GM19468 (cell line): ENCODE results near the gene METTL8.

Experiments used
- ATAC-seq: cut with Tn5 transposase; IDR thresholded peaks from one replicate; pipeline ENCODE4 v1.9.1; 2021; ENCODE audit warnings: mild to moderate bottlenecking, moderate library complexity, moderate number of reproducible peaks; ENCODE audit not compliant: unreplicated experiment; ENCODE audit errors: extremely low read depth

The METTL8 gene

DNA sequence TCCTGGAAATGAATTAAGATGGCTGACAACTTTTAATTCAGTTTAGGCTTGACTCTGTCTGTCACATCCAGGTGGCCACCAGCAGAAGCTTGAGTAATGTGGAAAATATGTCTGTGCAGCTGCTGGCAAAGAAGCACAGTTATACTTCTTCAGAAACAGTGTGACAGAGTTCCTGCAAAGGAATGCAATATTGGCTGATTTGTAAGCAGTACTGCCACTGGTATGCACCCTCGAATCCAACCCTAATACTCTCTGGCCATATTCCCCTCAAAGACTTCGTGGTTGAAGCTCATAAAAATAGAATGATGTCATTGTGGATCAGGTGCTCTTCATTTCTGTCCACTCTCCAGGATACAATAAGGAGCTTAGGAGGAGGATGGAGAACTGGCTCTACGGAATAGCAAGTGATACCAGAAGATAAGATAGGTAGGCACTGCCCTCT, 86.2 kb downstream of the METTL8 start:
- no peak for ATAC-seq

DNA sequence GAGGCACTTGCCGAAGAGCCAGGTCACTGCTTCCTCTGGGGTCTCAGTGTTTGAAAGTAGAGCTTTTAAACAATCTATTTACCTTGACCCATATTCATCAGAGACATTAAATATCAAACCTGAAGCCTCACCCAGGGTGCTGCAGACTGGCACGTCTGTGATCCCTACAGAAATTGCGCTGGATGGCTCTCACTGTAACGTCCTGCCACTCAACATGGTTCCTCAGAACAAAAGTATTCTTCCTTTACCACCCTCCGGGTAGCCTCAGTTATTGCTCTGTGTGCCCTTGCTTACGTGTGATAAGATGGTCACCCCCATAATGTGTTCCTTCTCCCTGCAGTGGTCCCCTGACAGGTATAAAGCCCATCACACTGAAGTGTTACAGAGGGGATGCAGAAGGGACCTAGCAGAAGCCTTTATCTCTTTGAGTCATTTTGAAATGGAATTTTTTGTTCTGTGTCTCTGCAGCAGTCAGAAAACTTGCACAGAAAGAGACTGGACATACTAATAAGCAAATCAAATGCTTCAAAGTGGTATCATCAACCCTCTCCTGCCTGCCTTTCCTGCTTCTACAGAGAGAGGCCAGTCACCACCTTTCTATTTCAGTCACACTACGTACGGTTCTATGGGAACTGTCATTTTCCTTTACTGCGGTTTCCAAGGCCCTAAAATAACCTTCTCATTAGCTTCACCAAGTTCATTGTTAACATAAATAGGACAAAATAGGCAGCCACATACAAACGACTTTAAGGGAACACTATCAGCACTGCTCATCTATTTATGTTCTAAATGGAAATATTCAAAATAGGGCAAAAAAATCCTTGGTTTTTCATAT, 86.8 kb downstream of the METTL8 start:
- ATAC-seq, result no peak

DNA sequence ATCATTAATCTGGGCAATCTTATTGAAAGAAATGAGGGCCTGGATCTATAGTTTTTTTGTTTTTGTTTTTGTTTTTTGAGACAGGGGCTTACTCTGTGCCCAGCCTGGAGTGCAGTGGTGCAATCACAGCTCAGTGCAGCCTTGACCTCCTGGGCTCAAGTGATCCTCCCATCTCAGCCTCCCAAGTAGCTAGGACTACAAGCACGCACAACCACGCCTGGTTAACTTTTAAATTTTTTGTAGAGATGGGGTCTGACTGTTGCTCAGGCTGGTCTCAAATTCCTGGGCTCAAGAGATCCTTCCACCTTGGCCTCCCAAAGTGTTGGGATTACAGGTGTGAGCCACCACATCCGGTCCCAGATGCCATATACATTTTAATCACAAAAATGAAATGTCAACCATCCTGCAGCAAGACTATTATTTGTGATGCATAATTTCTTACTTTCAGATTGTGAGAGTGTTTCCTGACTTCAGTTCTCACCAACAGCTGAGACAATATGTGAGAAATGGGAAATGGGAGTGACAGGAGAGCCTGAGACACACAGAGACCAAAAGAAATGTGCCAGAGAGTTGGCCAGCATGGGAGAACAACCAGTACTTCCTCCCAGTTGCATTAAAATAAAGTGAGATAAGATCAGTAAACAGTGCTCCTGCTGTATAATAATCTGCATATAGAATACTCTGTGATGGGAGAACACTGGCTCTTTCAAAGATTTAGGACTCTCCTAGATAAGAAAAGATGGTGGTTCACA, 87.6 kb downstream of the METTL8 start:
- no peak for ATAC-seq

DNA sequence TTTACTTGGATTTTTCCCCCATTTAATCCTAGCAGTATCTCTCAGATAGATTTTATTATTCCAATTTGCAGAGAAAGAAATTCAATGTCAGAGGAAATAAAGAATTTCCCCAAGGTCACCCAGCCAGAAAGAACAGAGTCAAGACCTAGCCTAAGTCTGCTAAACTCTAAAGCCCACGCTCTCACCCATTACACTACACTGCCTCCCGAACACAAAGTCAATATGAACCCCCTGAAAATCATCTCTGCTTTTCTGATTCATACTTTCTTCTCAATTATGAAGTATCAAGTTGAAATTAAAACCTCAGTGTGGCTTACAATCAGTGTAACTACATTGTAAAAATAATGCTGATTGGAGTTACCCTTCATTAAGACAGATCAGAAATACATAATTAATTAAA, 89.6 kb downstream of the METTL8 start:
- no peak for ATAC-seq

DNA sequence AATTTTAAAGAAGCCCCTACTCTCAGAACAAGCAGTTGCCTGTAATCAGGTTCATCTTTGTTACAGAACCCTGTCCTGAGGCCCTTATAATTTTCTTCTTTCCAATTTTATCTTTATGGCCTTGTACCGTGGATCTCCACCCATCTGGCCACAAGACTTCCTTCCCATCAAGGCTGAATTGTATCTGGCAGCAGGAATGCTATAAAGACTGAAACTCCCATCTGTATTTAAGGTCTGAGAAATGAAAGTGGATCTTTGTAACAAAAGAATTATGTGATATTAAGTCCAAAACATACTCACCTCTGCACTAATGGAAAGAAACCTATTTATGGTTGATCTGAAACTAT, 91.8 kb downstream of the METTL8 start:
- no peak for ATAC-seq

DNA sequence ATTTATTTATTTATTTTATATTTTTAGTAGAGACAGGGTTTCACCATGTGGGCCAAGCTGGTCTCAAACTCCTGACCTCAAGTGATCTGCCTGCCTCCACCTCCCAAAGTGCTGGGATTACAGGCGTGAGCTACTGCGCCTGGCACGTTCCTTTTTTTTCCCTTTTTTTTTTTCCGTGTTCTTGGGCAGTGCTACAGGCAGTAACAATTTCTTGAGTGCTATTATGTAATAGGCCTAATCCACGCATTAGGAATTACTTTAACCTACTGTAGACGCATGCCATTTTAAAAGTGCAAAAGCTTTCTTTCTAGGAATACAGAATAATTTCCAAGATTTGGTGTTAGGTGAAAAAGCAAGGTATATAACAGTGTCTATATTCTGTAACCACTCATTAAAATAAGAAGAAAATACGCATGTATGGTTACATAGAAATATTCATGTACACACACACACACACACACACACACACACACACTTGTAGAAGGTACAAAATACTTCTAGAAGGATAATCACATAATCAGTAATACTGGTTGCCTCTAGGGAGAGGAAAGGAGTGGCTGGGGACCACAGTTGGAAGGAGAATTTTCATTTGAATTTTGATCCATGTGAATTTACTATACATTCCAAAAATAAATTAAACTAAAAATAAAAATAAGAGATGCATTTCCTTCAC, 92.3 kb downstream of the METTL8 start:
- ATAC-seq, result no peak

DNA sequence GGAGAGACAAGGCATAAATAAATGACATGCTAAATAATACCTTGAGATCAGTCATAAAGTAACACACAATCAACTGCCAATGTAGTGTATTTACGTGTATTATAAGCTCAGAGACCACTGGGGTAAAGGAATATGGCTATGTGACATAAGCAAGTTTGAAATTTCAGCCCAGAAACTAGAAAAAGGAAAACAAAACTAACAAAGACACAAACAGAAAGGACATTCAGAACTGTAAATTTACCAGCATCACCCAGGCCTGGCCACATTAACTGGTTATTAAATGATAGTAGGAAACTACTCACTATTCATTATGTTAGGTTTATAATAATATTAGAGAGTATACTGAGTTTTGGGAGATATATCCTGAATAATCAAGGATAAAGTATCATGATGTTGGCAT, 98.8 kb downstream of the METTL8 start:
- no peak for ATAC-seq

DNA sequence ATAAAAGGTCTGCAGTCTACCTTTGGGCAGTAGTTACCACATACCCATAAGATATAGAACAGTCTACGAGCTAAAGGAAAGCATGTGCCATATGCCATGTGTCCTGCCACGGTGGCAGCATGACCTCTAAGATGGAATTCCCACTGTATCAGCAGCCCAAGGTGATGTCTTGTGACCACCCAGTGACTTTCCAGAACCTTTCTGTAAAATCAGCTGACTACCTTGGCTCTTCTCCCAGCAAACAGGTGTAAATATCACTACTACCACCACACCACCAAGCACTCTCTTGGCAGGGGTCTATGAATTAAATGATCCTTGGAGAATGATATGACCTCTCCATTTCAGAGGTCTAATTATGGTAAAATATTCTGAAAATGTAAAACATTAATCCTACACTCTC, 99.6 kb downstream of the METTL8 start:
- no peak for ATAC-seq

DNA sequence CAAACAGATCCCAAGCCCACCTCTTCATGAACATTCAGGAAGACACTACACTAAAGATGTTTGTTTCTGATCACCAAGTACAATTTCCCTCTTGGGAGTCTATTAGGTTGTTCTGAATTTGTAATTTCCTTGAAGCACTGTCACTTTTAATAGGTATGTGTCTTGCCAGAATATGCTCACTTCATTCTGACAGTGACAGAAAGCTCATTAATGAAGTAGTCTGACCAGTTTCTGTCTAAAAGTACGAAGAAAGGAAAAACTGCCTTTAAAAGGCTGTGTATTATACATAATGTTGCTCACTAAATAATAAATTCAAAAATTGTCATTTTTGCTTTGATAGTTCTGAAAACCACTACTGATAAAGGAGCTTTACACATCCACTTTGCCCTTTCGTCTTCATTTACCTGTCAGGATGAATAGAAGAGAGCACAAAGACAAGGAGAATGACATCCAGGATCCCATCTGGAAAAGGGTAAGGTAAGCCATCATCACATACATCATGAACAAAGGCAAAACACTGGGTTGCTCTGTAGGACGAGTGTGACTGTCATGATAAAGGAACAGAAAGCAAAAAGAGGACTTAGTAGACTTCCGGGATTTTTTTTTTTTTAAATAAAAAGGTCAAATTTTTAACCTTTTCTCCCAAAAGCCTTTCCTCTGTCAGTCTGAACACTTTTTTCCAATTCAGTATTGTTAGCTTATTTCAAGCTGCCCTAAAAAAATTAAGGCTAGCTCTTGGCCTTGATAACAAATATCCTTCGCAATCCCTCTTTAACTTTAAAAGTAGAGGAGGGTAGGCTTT, 103.4 kb downstream of the METTL8 start:
- no peak for ATAC-seq

DNA sequence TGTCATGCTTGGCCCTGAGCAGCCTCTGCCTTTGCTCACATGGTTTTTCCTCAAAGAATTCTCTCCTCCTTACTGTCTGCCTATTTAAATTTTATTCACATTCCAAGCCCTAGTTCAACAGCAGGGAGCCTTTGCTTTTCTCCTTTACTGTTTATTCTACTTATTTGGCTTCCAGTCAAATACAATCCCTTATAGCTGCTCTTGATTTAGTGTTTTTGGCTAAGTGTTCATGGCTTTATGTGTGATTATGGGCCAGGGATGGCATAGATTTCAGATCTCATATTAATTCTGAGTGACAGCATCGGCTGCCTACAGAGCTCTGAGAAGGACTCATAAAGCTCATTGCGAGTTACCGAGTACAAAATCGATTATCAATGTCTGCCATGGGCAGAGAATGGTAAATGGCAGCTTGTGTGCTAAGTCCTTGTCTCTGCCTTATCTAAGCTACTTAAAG, 106.7 kb downstream of the METTL8 start:
- no peak for ATAC-seq

DNA sequence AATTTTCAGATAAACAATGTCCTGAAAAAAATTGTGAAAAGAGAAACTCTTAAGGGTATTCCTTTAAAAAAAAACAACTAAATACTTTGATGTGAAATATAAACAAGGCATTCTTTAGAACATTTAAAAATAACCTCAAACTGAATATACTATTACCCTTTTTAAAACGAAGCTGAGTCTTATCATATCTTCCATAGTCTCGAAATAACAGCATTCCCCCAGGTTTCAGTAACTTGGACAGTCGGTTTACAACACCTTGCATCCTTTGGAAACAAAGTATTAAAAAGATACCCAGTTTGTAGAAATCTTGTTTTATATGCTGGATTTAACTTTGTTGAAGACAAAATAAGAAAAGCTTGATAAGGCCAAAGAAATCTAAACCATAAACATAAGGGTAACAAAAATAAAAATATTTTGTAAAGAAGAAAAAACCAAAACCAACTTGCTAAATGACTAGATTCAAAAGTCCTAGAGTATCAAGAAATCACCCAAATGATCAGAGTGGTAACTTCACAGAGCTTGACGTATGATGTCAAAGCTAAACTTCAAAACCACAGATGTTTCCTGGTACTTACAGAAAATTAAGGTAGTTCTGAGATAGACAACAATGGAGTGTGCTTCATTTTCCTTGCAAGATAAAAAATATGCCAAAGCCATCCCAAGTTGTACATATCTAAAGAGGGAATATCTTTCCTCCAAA, 107.8 kb downstream of the METTL8 start:
- ATAC-seq, result no peak

DNA sequence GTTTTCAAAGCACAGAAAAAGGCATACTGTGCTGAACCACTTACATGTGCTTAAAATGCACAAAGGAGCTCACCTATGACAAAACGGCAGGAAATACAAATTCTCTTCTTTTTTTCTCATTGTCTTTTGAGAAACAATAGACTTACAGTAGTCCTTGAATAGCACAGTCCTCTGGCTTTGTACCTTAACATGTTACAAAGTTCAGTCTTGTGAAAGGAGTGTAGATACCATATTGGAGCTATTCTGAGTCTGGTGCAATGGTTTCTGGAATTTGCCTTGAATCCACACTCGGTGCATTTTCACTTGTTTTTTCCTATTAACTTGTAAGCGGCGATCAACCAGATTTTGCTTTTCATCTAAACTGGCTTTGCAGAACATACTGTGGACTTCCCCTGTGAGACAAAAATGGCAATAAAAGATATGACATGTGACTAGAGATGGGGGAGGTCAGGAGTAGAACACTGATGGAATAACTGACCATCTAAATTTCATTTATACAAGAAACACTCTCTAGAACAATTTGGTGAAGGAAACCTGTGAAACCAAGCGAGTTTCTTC, 109.7 kb downstream of the METTL8 start:
- ATAC-seq, result no peak

DNA sequence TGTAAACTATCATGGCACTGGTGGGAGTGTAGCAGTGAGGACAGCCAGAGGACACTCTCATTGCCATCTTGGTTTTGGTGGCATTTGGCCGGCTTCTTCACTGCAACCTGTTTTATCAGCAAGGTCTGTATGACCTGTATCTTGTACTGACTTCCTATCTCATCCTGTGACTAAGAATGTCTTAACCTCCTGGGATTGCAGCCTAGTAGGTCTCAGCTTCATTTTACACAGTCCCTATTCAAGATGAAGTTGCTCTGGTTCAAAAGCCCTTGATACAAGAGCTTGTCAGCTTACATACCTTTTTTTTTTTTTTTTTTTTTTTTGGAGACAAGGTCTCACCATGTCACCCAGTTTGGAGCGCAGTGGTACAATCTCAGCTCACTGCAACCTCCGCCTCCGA, 110.9 kb downstream of the METTL8 start:
- ATAC-seq, result no peak

DNA sequence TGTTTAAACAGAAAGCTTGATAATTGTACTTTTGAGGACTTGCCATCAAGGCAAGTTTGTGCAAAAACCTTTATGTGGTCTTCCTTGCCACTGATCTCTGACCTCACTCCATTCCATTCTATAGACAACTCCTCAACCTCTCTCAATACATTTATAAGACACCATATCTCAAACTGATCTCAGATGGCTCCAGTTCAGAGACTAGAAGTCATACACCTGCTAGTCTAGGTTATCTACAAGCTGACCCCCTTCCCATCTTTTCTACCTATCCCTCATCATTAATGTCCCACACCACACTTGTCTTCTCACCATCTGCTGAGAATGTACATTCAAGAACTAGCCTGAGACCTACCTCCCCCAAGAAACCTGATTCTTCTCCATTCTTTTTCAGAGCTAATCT, 113.1 kb downstream of the METTL8 start:
- ATAC-seq, result no peak

DNA sequence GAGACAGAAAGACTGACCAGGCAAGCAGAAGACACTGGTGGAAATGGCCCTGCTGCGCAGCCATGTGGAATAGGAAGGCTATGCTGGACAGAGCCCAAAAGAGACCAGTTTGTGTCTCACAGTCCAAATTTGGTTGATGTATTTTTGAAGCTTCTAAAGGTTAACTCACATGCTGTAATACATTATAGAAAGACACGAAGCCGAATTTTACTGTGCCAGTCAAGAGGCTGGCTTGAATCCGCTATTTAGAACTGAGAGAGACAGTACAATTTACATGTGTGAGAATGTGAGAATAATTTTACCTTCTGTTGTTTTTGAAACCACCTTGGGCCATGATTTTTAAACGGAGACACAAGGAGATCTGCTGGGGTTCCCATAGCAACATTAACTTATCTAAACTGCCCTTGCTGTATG, 113.6 kb downstream of the METTL8 start:
- peak; percentile 16 for ATAC-seq

DNA sequence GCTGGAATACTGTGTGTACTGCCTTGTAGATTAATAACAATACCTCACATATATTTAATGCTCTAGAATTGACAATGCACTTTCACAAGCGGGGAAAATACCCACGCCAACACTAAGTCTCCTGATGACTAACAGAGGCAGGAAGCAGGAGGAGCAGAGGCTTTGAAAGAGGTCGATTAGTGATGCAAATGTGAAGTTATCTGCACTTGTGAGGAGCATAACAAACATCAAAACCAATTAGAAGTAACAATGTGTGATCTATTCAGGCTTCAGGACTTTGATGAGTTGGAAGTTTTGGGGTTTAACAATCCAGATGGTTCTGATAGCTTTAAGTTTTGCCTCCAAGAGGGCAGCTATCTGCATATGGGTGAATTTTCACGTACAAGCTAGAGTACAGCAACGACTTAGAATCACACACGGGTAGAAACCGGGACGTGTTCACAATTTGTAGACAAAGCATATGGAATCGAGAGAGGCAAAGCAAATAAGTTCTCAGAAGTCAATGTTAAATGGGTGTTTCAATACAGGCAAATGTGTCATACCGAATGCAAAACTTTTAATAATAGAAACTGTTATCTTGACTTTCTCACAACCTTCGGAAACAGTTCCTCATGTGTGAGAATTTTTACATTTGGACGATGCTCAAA, 114.5 kb downstream of the METTL8 start:
- ATAC-seq, result peak; percentile 30

DNA sequence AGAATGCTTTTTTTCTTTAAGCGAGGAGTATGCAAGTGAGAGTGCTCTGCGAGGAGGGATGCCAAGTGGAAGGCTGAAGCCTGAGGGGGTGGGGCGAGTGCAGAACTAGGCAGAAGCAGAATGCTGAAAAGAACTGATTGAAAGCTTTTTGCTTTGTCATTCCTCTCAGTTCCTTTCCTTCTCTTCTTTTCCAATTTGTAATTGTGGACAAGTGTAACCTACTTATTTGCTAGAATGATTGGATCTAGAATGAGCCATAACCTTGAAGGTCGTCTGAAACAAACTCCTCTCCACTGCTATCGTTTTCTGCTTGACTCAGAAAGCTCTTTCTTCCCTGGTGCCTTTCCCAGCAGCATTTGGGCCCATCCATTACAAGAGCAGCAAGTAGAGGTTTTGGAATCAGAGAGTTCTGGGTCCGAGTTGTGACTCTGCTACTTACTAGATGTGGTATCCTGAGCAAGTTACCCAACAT, 115.3 kb downstream of the METTL8 start:
- no peak for ATAC-seq

DNA sequence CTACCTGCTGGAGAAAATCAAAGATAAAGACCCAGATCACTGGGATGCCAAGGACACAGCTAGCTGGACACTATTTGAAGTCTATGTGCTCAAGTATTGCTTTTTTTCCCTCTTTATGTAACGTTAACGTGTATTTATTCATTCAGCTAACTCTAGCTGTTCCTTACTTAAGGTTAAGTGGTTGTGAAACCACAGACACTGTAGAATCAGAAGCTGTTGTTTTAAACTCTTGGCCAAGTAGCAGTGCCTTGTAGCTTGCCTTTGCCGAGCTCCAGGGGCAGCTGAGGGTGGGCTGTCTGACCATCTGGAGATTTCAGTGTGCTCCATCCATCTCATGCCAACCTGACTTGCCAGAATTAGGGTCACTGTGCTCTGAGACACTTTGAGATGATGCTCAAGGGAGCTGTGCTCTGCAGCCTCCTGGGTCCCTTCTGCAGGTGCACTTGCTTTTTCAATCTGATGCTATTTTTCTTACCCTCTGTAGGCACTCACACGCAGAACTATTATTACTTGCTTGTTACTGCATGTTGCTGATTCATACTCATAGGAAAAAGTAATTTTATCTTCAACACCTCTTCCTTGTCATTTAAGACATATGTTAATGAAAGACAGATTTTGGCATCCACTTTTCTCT, 116.2 kb downstream of the METTL8 start:
- ATAC-seq, result no peak
